ENCODE data around the gene ADAM23. TPM values are rescaled to one million over a fixed set of nuclear protein-coding genes. Genes with fewer than 3 reads are reported as not detected.

The ADAM23 gene
- total and polyA plus RNA-seq, 2 experiments from 2014 or later = 1.8 to 4.4 TPM

DNA sequence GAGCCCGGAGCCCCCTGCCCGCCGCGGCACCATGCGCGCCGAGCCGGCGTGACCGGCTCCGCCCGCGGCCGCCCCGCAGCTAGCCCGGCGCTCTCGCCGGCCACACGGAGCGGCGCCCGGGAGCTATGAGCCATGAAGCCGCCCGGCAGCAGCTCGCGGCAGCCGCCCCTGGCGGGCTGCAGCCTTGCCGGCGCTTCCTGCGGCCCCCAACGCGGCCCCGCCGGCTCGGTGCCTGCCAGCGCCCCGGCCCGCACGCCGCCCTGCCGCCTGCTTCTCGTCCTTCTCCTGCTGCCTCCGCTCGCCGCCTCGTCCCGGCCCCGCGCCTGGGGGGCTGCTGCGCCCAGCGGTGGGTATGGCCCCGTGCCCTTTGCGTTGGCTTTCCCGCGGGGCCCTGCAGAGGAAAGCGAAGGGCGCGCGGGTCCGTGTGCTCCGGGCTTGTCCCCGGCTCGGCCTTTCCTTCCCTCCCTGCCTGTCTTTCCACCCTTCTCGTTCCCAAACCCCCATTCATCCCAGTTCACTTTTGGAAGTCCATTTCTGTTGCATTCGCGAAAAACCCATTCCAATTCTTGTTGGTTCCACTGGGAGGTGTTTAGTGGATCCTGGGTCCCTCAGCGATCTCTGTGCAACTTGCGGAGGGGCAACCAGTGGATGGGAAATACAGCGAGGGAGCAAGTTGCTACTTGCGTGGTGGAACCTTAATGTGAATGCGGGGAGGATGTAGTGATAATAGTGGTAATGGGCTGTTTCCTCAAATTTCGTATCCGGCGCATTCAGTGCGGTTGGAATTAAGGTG is 599 bp downstream of the ADAM23 start:
- peaks cover 4% of the 10 kb centered on the region; the same call in 1 of the 2 replicates for H3K4me1 ChIP-seq (ENCODE audit: insufficient read depth)
- H3K36me3 ChIP-seq (ENCODE audit: low read depth) = no peaks in the 10 kb centered on the region
- H3K9me3 ChIP-seq (ENCODE audit: low read depth) = no peaks in the 10 kb centered on the region
- no peaks in the 10 kb centered on the region for H3K9me2 ChIP-seq (ENCODE audit: insufficient read depth)
- H3K9ac ChIP-seq = peak overlapping the region; percentile 55
- H3K79me2 ChIP-seq (ENCODE audit: insufficient read depth) = no peaks in the 10 kb centered on the region
- H3K27ac ChIP-seq = no peak overlapping the region
- H2AFZ ChIP-seq = peak overlapping the region; percentile 85
- H3K4me3 ChIP-seq = peak overlapping the region; percentile 81
- peak overlapping the region; percentile 69 for H3K4me2 ChIP-seq (ENCODE audit: unreplicated experiment)
- peak; percentile 78 for DNase-seq
- no peaks in the 10 kb centered on the region for H4K20me1 ChIP-seq (ENCODE audit: insufficient read depth)
- WGBS, 2 experiments (ENCODE audit: low coverage in 1 of 2, low lambda C conversion rate in 2 of 2, missing lambda C conversion rate in 2 of 2) = 8 to 13% methylated on average over 36 to 46 of the region's 77 CpGs
- TF ChIP-seq EZH2 (IDR thresholded peaks at IDR 0.05; ENCODE audit: insufficient read depth, poor library complexity, severe bottlenecking) (no peak), EZH2phosphoT487 (IDR thresholded peaks at IDR 0.05; ENCODE audit: insufficient read depth, low read depth) (no peak)
- H3K27me3 ChIP-seq (replicated peaks; ENCODE audit: insufficient read depth) = peaks cover 10% of the 10 kb centered on the region; the same call in 1 of the 2 replicates
- in situ Hi-C loops (cut with MboI) = no loop called here
- H3F3A ChIP-seq (ENCODE audit: insufficient read depth) = 0 out of 2 replicates have a peak, but pooled peaks cover 3% of the 10 kb centered on the region

DNA sequence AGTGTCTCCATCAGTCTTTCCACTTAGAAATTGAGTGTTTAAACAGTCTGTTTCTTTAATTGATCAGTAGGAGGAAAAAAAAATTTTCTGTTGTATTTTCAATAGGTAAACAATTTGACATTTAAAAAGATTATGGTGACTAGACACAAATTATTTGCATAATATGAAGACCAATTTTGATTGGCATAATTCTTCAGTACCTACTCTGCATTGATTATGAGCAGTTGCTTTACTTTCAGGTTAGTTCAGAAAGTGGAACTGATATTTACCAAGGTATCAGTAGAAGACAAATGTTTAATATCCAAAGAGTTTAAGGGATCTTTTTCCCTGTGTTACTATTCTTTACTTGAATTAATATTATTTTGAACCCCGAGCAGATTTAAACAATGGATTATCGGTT is 2.6 kb downstream of the ADAM23 start:
- Histone ChIP-seq H3K4me1 (ENCODE audit: insufficient read depth) (peaks cover 4% of the 10 kb centered on the region; the same call in 1 of the 2 replicates), H3K27me3 (replicated peaks; ENCODE audit: insufficient read depth) (peaks cover 10% of the 10 kb centered on the region; the same call in 1 of the 2 replicates), H3K9me2 (ENCODE audit: insufficient read depth) (no peaks in the 10 kb centered on the region), H3K4me3 (no peak overlapping the region), H2AFZ (no peak overlapping the region), H3K36me3 (ENCODE audit: low read depth) (no peaks in the 10 kb centered on the region), H3K27ac (no peak overlapping the region), H3K4me2 (ENCODE audit: unreplicated experiment) (no peak overlapping the region), H3K9ac (no peak overlapping the region), H3K79me2 (ENCODE audit: insufficient read depth) (no peaks in the 10 kb centered on the region), H3K9me3 (ENCODE audit: low read depth) (no peaks in the 10 kb centered on the region), H3F3A (ENCODE audit: insufficient read depth) (0 out of 2 replicates have a peak, but pooled peaks cover 3% of the 10 kb centered on the region), H4K20me1 (ENCODE audit: insufficient read depth) (no peaks in the 10 kb centered on the region)
- WGBS, 2 experiments (ENCODE audit: low coverage in 1 of 2, low lambda C conversion rate in 2 of 2, missing lambda C conversion rate in 2 of 2) = 95 to 98% methylated on average over 2 of the region's 2 CpGs
- in situ Hi-C loops (cut with MboI) = no loop called here
- TF ChIP-seq EZH2 (IDR thresholded peaks at IDR 0.05; ENCODE audit: insufficient read depth, poor library complexity, severe bottlenecking) = no peak
- TF ChIP-seq EZH2phosphoT487 (IDR thresholded peaks at IDR 0.05; ENCODE audit: insufficient read depth, low read depth) = no peak
- DNase-seq = no peak

DNA sequence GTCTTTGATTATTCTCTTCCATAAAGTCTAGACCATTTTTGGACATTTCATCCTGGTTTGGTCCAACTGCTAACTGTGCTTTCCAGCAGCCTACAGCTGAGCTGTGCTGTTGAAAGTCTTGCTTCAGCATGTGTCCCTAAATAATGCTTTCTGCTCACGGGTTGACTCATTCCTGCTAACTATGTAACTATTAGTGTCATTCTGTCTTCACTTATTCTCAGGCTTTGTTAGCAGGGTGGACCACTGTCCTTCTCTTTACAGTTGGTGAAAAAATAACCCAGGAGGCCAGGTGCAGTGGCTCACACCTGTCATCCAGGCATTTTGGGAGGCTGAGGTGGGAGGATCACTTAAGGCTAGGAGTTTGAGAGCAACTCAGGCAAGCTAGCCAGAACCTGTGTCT is 8.9 kb downstream of the ADAM23 start:
- no peaks in the 10 kb centered on the region for H3F3A ChIP-seq (ENCODE audit: insufficient read depth)
- WGBS, 2 experiments (ENCODE audit: low coverage in 1 of 2, low lambda C conversion rate in 2 of 2, missing lambda C conversion rate in 2 of 2) = 81 to 82% methylated on average over 1 of the region's 1 CpG
- H3K9me2 ChIP-seq (ENCODE audit: insufficient read depth) = no peaks in the 10 kb centered on the region
- no peaks in the 10 kb centered on the region for H4K20me1 ChIP-seq (ENCODE audit: insufficient read depth)
- no peak overlapping the region for H3K4me3 ChIP-seq
- H3K79me2 ChIP-seq (ENCODE audit: insufficient read depth) = no peaks in the 10 kb centered on the region
- H3K4me2 ChIP-seq (ENCODE audit: unreplicated experiment) = no peak overlapping the region
- no peak overlapping the region for H3K27ac ChIP-seq
- H3K27me3 ChIP-seq (replicated peaks; ENCODE audit: insufficient read depth) = no peaks in the 10 kb centered on the region
- no peaks in the 10 kb centered on the region for H3K9me3 ChIP-seq (ENCODE audit: low read depth)
- no peak for TF ChIP-seq EZH2phosphoT487 (IDR thresholded peaks at IDR 0.05; ENCODE audit: insufficient read depth, low read depth)
- TF ChIP-seq EZH2 (IDR thresholded peaks at IDR 0.05; ENCODE audit: insufficient read depth, poor library complexity, severe bottlenecking) = no peak
- no peak overlapping the region for H2AFZ ChIP-seq
- in situ Hi-C loops (cut with MboI) = no loop called here
- DNase-seq = no peak
- H3K36me3 ChIP-seq (ENCODE audit: low read depth) = no peaks in the 10 kb centered on the region
- no peaks in the 10 kb centered on the region for H3K4me1 ChIP-seq (ENCODE audit: insufficient read depth)
- no peak overlapping the region for H3K9ac ChIP-seq

DNA sequence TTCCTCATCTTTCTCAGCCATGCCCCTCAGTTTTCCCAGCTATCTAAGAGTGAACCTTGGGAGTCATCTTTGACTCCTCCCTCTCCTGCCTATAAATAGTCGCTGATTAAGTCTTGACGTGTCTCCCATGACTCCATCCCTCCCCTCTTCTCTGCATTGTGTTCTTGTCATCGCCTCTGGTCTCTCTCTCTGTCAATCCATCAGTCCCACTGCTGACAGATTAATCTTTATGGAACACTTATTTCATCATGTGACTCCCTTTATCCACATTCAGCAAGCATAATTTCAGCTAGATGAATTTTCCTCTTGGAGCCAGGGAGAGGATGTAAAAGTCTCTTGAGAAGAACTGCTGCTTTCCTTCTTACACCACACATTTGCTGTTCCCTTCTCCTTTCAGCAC is 9.4 kb downstream of the ADAM23 start:
- no peaks in the 10 kb centered on the region for H3K36me3 ChIP-seq (ENCODE audit: low read depth)
- TF ChIP-seq EZH2phosphoT487 (IDR thresholded peaks at IDR 0.05; ENCODE audit: insufficient read depth, low read depth) = no peak
- no peak for TF ChIP-seq EZH2 (IDR thresholded peaks at IDR 0.05; ENCODE audit: insufficient read depth, poor library complexity, severe bottlenecking)
- no peaks in the 10 kb centered on the region for H3K9me3 ChIP-seq (ENCODE audit: low read depth)
- H3K9ac ChIP-seq = no peak overlapping the region
- WGBS, 2 experiments (ENCODE audit: low coverage in 1 of 2, low lambda C conversion rate in 2 of 2, missing lambda C conversion rate in 2 of 2) = 64 to 69% methylated on average over 3 of the region's 3 CpGs
- peak; percentile 8 for DNase-seq
- no peak overlapping the region for H3K27ac ChIP-seq
- no peaks in the 10 kb centered on the region for H3K9me2 ChIP-seq (ENCODE audit: insufficient read depth)
- no peak overlapping the region for H2AFZ ChIP-seq
- H3K4me1 ChIP-seq (ENCODE audit: insufficient read depth) = no peaks in the 10 kb centered on the region
- in situ Hi-C loops (cut with MboI) = no loop called here
- no peak overlapping the region for H3K4me3 ChIP-seq
- no peaks in the 10 kb centered on the region for H3K79me2 ChIP-seq (ENCODE audit: insufficient read depth)
- H3F3A ChIP-seq (ENCODE audit: insufficient read depth) = no peaks in the 10 kb centered on the region
- no peak overlapping the region for H3K4me2 ChIP-seq (ENCODE audit: unreplicated experiment)
- H3K27me3 ChIP-seq (replicated peaks; ENCODE audit: insufficient read depth) = no peaks in the 10 kb centered on the region
- no peaks in the 10 kb centered on the region for H4K20me1 ChIP-seq (ENCODE audit: insufficient read depth)
